Activated naive CD4-positive, alpha-beta T cell treated with anti-CD3 and anti-CD28 coated beads, Interleukin-2, amount 10 ng/mL, durations not matched to agents 7 days and 5 days (primary cell): ENCODE data around the gene ARID1B.
A peak's percentile ranks its signal among the peaks of the same experiment; 100 is the strongest.

Experiments used
- CTCF ChIA-PET: fragments of 350-600 bp; sonication (Branson Sonifier 250); formaldehyde crosslinking; loops from one replicate; lab custom pipeline; 2021; ENCODE audit warnings: antibody characterized with exemption; lab: Charles Lee
- DNase-seq: peaks from one replicate; pipeline ENCODE4 v3.0.0-alpha.2; 2020
- H3K27ac Mint-ChIP-seq: one replicate; pipeline ENCODE4 v1.8.0; 2021; ENCODE audit warnings: mild to moderate bottlenecking, moderate library complexity, mixed read lengths
- H3K27me3 Mint-ChIP-seq: one replicate; pipeline ENCODE4 v1.8.0; 2021; ENCODE audit warnings: mild to moderate bottlenecking, mixed read lengths
- H3K36me3 Mint-ChIP-seq: one replicate; pipeline ENCODE4 v1.8.0; 2021; ENCODE audit warnings: mixed read lengths
- H3K4me1 Mint-ChIP-seq: one replicate; pipeline ENCODE4 v1.8.0; 2021; ENCODE audit warnings: mixed read lengths
- H3K4me3 Mint-ChIP-seq: one replicate; pipeline ENCODE4 v1.8.0; 2021; ENCODE audit warnings: mild to moderate bottlenecking, moderate library complexity, mixed read lengths
- H3K9me3 Mint-ChIP-seq: one replicate; pipeline ENCODE4 v1.8.0; 2021; ENCODE audit warnings: mixed read lengths

ARID1B gene

GRCh38 chr6:156779206-156780094 lies 2.3 kb downstream of the ARID1B start:
- peaks cover 55% of the 10 kb centered on the region for H3K4me1 Mint-ChIP-seq
- peak; percentile 71 for DNase-seq
- H3K27me3 Mint-ChIP-seq: no peaks in the 10 kb centered on the region
- CTCF ChIA-PET: interaction anchor here (0.8 to 1.1 kb wide), 2 partner anchors 83 to 240 kb away, joined by 3 to 4 read pairs; no protein-coding TSS in a partner anchor
- peak overlapping the region; percentile 94 for H3K27ac Mint-ChIP-seq
- peak overlapping the region; percentile 83 for H3K4me3 Mint-ChIP-seq
- no peaks in the 10 kb centered on the region for H3K9me3 Mint-ChIP-seq
- H3K36me3 Mint-ChIP-seq: peaks cover 15% of the 10 kb centered on the region

- Mint-ChIP-seq H3K9me3 (no peaks in the 10 kb centered on the region), H3K36me3 (peaks cover 19% of the 10 kb centered on the region), H3K27me3 (no peaks in the 10 kb centered on the region), H3K27ac (peak overlapping the region; percentile 94), H3K4me1 (peaks cover 51% of the 10 kb centered on the region), H3K4me3 (peak overlapping the region; percentile 83)
- CTCF ChIA-PET: interaction anchor here (0.8 to 1.1 kb wide), 2 partner anchors 82 to 240 kb away, joined by 3 to 4 read pairs; no protein-coding TSS in a partner anchor
- DNase-seq: peak; percentile 68
Observed at GRCh38 chr6:156780102-156780641, 3.0 kb downstream of the ARID1B start.

- H3K27ac Mint-ChIP-seq: peak overlapping the region; percentile 94
- DNase-seq: no peak
- H3K9me3 Mint-ChIP-seq: no peaks in the 10 kb centered on the region
- peak overlapping the region; percentile 83 for H3K4me3 Mint-ChIP-seq
- H3K36me3 Mint-ChIP-seq: peaks cover 27% of the 10 kb centered on the region
- H3K4me1 Mint-ChIP-seq: peaks cover 51% of the 10 kb centered on the region
- H3K27me3 Mint-ChIP-seq: no peaks in the 10 kb centered on the region
- CTCF ChIA-PET: no interaction called here
Observed at GRCh38 chr6:156780962-156781853, 4.0 kb downstream of the ARID1B start.

GRCh38 chr6:156781861-156782631 lies 4.9 kb downstream of the ARID1B start:
- Mint-ChIP-seq H3K4me3 (peak overlapping the region; percentile 83), H3K27ac (peak overlapping the region; percentile 94), H3K9me3 (no peaks in the 10 kb centered on the region), H3K27me3 (no peaks in the 10 kb centered on the region), H3K36me3 (peaks cover 30% of the 10 kb centered on the region), H3K4me1 (peaks cover 52% of the 10 kb centered on the region)
- DNase-seq: no peak
- CTCF ChIA-PET: interaction anchor here (0.9 kb wide), 1 partner anchor 96 kb away, joined by 3 read pairs; no protein-coding TSS in a partner anchor

- CTCF ChIA-PET: interaction anchor here (0.9 kb wide), 1 partner anchor 97 kb away, joined by 3 read pairs; no protein-coding TSS in a partner anchor
- no peak for DNase-seq
- H3K27me3 Mint-ChIP-seq: no peaks in the 10 kb centered on the region
- H3K4me1 Mint-ChIP-seq: peaks cover 54% of the 10 kb centered on the region
- peak overlapping the region; percentile 83 for H3K4me3 Mint-ChIP-seq
- peak overlapping the region; percentile 94 for H3K27ac Mint-ChIP-seq
- H3K9me3 Mint-ChIP-seq: no peaks in the 10 kb centered on the region
- H3K36me3 Mint-ChIP-seq: peaks cover 28% of the 10 kb centered on the region
Observed at GRCh38 chr6:156782691-156783320, 5.6 kb downstream of the ARID1B start.

- peaks cover 31% of the 10 kb centered on the region for H3K36me3 Mint-ChIP-seq
- H3K27ac Mint-ChIP-seq: no peak overlapping the region
- no peaks in the 10 kb centered on the region for H3K27me3 Mint-ChIP-seq
- DNase-seq: no peak
- peak overlapping the region; percentile 49 for H3K4me3 Mint-ChIP-seq
- H3K4me1 Mint-ChIP-seq: peaks cover 57% of the 10 kb centered on the region
- CTCF ChIA-PET: no interaction called here
- H3K9me3 Mint-ChIP-seq: no peaks in the 10 kb centered on the region
Observed at GRCh38 chr6:156783958-156784357, 6.8 kb downstream of the ARID1B start.

GRCh38 chr6:156786652-156787051 lies 9.5 kb downstream of the ARID1B start:
- no peak overlapping the region for H3K27ac Mint-ChIP-seq
- H3K27me3 Mint-ChIP-seq: no peaks in the 10 kb centered on the region
- H3K4me3 Mint-ChIP-seq: no peak overlapping the region
- H3K36me3 Mint-ChIP-seq: peaks cover 35% of the 10 kb centered on the region
- H3K9me3 Mint-ChIP-seq: no peaks in the 10 kb centered on the region
- H3K4me1 Mint-ChIP-seq: peaks cover 60% of the 10 kb centered on the region
- DNase-seq: no peak
- CTCF ChIA-PET: no interaction called here

- Mint-ChIP-seq H3K36me3 (peaks cover 31% of the 10 kb centered on the region), H3K4me1 (peaks cover 51% of the 10 kb centered on the region), H3K9me3 (no peaks in the 10 kb centered on the region), H3K27me3 (no peaks in the 10 kb centered on the region), H3K4me3 (no peak overlapping the region), H3K27ac (no peak overlapping the region)
- DNase-seq: no peak
- CTCF ChIA-PET: no interaction called here
Observed at GRCh38 chr6:156787569-156788492, 10.7 kb downstream of the ARID1B start.

- CTCF ChIA-PET: no interaction called here
- H3K27me3 Mint-ChIP-seq: no peaks in the 10 kb centered on the region
- H3K36me3 Mint-ChIP-seq: peaks cover 27% of the 10 kb centered on the region
- no peak overlapping the region for H3K4me3 Mint-ChIP-seq
- no peaks in the 10 kb centered on the region for H3K9me3 Mint-ChIP-seq
- DNase-seq: no peak
- no peak overlapping the region for H3K27ac Mint-ChIP-seq
- H3K4me1 Mint-ChIP-seq: peaks cover 40% of the 10 kb centered on the region
Observed at GRCh38 chr6:156789081-156789943, 12.1 kb downstream of the ARID1B start.

- Mint-ChIP-seq H3K4me3 (no peak overlapping the region), H3K27me3 (no peaks in the 10 kb centered on the region), H3K4me1 (peaks cover 34% of the 10 kb centered on the region), H3K9me3 (no peaks in the 10 kb centered on the region), H3K36me3 (peaks cover 20% of the 10 kb centered on the region), H3K27ac (no peak overlapping the region)
- no peak for DNase-seq
- CTCF ChIA-PET: no interaction called here
Observed at GRCh38 chr6:156790711-156791319, 13.6 kb downstream of the ARID1B start.

- Mint-ChIP-seq H3K4me3 (no peak overlapping the region), H3K9me3 (no peaks in the 10 kb centered on the region), H3K4me1 (peaks cover 31% of the 10 kb centered on the region), H3K27me3 (no peaks in the 10 kb centered on the region), H3K27ac (no peak overlapping the region), H3K36me3 (peaks cover 15% of the 10 kb centered on the region)
- no peak for DNase-seq
- CTCF ChIA-PET: no interaction called here
Observed at GRCh38 chr6:156791320-156791850, 14.2 kb downstream of the ARID1B start.
